ENCODE data around the gene SLC4A1AP. TPM values are rescaled to one million over a fixed set of nuclear protein-coding genes. Genes with fewer than 3 reads are reported as not detected.

The SLC4A1AP gene
- total and polyA plus RNA-seq, 2 donors from 2014 or later = 19.1 to 20.9 TPM

DNA sequence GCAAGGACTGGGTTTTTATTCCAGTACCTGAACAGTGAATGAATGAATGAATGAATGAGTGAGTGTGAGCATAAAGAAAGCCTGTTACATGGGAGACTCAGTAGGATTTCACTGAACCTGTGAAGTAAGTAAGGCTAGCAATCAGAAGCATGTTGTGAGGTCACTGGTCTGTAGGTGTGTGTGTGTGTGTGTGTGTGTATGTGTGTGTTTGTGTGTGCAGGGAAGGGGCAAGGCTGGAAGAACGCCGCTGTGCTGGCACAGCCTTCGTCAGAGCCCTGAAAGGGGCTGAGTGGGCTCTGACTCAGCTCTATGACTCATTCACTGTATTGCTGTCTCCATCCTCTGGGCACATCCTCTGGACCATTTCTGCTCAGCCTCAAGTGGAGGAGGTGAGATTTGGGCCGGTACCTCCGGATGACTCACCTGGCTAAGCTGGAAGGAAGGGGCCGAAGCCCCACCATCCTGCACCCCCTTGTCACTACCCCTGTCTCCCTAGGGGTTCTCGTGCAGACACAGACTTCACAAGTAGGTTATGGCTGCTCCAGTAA lies 56.4 kb downstream of the SLC4A1AP start:
- H3K36me3 ChIP-seq (ENCODE audit: control insufficient read depth in 2 of 3, insufficient read depth in 3 of 3, low read length in 3 of 3) = no peaks in the 10 kb centered on the region
- intact Hi-C loops (cut with DNase I) = no loop called here
- peaks cover 0 to 21% (median 16%) of the 10 kb centered on the region in 3 donors for H3K4me1 ChIP-seq (ENCODE audit: control insufficient read depth in 2 of 3, insufficient read depth in 2 of 3, low read depth in 1 of 3, low read length in 3 of 3)
- DNase-seq (no peak), FAIRE-seq (no peak)
- H3K27ac ChIP-seq (ENCODE audit: low read depth in 2 of 2, low read length in 2 of 2) = no peak overlapping the region
- no peaks in the 10 kb centered on the region for H3K9me3 ChIP-seq (ENCODE audit: control insufficient read depth in 2 of 3, insufficient read depth in 1 of 3, low read length in 3 of 3)
- no peak overlapping the region for H3K9ac ChIP-seq (ENCODE audit: low read length in 3 of 3)
- H3K27me3 ChIP-seq (ENCODE audit: control insufficient read depth, insufficient read depth, low read length) = no peaks in the 10 kb centered on the region
- TF ChIP-seq, protein P1, sequence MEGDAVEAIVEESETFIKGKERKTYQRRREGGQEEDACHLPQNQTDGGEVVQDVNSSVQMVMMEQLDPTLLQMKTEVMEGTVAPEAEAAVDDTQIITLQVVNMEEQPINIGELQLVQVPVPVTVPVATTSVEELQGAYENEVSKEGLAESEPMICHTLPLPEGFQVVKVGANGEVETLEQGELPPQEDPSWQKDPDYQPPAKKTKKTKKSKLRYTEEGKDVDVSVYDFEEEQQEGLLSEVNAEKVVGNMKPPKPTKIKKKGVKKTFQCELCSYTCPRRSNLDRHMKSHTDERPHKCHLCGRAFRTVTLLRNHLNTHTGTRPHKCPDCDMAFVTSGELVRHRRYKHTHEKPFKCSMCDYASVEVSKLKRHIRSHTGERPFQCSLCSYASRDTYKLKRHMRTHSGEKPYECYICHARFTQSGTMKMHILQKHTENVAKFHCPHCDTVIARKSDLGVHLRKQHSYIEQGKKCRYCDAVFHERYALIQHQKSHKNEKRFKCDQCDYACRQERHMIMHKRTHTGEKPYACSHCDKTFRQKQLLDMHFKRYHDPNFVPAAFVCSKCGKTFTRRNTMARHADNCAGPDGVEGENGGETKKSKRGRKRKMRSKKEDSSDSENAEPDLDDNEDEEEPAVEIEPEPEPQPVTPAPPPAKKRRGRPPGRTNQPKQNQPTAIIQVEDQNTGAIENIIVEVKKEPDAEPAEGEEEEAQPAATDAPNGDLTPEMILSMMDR (IDR thresholded peaks at IDR 0.05; ENCODE audit: borderline replicate concordance, extremely low read depth, insufficient read depth) = no peak
- H3K4me3 ChIP-seq (ENCODE audit: low read length in 3 of 3) = no peak overlapping the region

- Histone ChIP-seq H3K27ac (ENCODE audit: low read depth in 2 of 2, low read length in 2 of 2) (no peak overlapping the region), H3K9ac (ENCODE audit: low read length in 3 of 3) (no peak overlapping the region), H3K36me3 (ENCODE audit: control insufficient read depth in 2 of 3, insufficient read depth in 3 of 3, low read length in 3 of 3) (no peaks in the 10 kb centered on the region), H3K9me3 (ENCODE audit: control insufficient read depth in 2 of 3, insufficient read depth in 1 of 3, low read length in 3 of 3) (no peaks in the 10 kb centered on the region), H3K4me1 (ENCODE audit: control insufficient read depth in 2 of 3, insufficient read depth in 2 of 3, low read depth in 1 of 3, low read length in 3 of 3) (peaks cover 0 to 21% (median 16%) of the 10 kb centered on the region in 3 donors), H3K4me3 (ENCODE audit: low read length in 3 of 3) (no peak overlapping the region), H3K27me3 (ENCODE audit: control insufficient read depth, insufficient read depth, low read length) (no peaks in the 10 kb centered on the region)
- TF ChIP-seq, protein P1 (IDR thresholded peaks at IDR 0.05; ENCODE audit: borderline replicate concordance, extremely low read depth, insufficient read depth) = no peak
- DNase-seq (no peak), FAIRE-seq (no peak)
- intact Hi-C loops (cut with DNase I) = no loop called here
Observed at GRCh38 chr2:27721335-27721734, 57.6 kb downstream of the SLC4A1AP start.

- TF ChIP-seq, protein P1 (IDR thresholded peaks at IDR 0.05; ENCODE audit: borderline replicate concordance, extremely low read depth, insufficient read depth) = no peak
- H3K4me1 ChIP-seq (ENCODE audit: control insufficient read depth in 2 of 3, insufficient read depth in 2 of 3, low read depth in 1 of 3, low read length in 3 of 3) = peaks cover 0 to 17% (median 16%) of the 10 kb centered on the region in 3 donors
- no peak for DNase-seq
- H3K27me3 ChIP-seq (ENCODE audit: control insufficient read depth, insufficient read depth, low read length) = no peaks in the 10 kb centered on the region
- H3K4me3 ChIP-seq (ENCODE audit: low read length in 3 of 3) = no peak overlapping the region
- H3K36me3 ChIP-seq (ENCODE audit: control insufficient read depth in 2 of 3, insufficient read depth in 3 of 3, low read length in 3 of 3) = no peaks in the 10 kb centered on the region
- no peak for FAIRE-seq
- intact Hi-C loops (cut with DNase I) = no loop called here
- peak overlapping the region in 1 of 2 donors; percentile 24 for H3K27ac ChIP-seq (ENCODE audit: low read depth in 2 of 2, low read length in 2 of 2)
- H3K9ac ChIP-seq (ENCODE audit: low read length in 3 of 3) = no peak overlapping the region
- no peaks in the 10 kb centered on the region for H3K9me3 ChIP-seq (ENCODE audit: control insufficient read depth in 2 of 3, insufficient read depth in 1 of 3, low read length in 3 of 3)
Observed at GRCh38 chr2:27721884-27722485, 58.3 kb downstream of the SLC4A1AP start.
